ENCODE measurements around the gene PICK1.

The PICK1 gene

GRCh38 chr22:38032681-38033521, 24.3 kb upstream of the PICK1 start:
- Histone ChIP-seq H3K27ac (ENCODE audit: extremely low read depth, low read depth, low read length) (no peak overlapping the region), H3K4me3 (ENCODE audit: low read depth, low read length) (no peak overlapping the region), H3K9me3 (ENCODE audit: control insufficient read depth, insufficient read depth, low read depth, low read length) (no peaks in the 10 kb centered on the region), H3K36me3 (ENCODE audit: control insufficient read depth in 2 of 2, insufficient read depth in 1 of 2, low read length in 2 of 2) (no peaks in the 10 kb centered on the region), H3K4me1 (ENCODE audit: control insufficient read depth, insufficient read depth, low read length) (no peaks in the 10 kb centered on the region)
- CTCF ChIA-PET = interaction anchor here (0.5 to 4.0 kb wide), 3 partner anchors 20 to 451 kb away, joined by 3 to 19 read pairs (median 4); no protein-coding TSS in a partner anchor
- POLR2A ChIA-PET = no interaction called here
- TF ChIP-seq SP7 (tag by site-specific recombination; IDR thresholded peaks at IDR 0.05) (peak; percentile 94), SCRT2 (tag by site-specific recombination; IDR thresholded peaks at IDR 0.05) (no peak), TCF7L2 (IDR thresholded peaks at IDR 0.05; ENCODE audit: borderline replicate concordance, low read depth, low read length) (peak; percentile 83), ZNF184 (tag by site-specific recombination; IDR thresholded peaks at IDR 0.05) (peak; percentile 34; the same call in 1 of the 2 replicates), ZNF449 (tag by site-specific recombination; IDR thresholded peaks at IDR 0.05) (no peak), ZNF660 (tag by site-specific recombination; IDR thresholded peaks at IDR 0.05) (no peak; the same call in none of the 2 replicates), ZNF148 (tag by site-specific recombination; IDR thresholded peaks at IDR 0.05; ENCODE audit: borderline replicate concordance) (no peak), ZSCAN23 (tag by site-specific recombination; IDR thresholded peaks at IDR 0.05) (peak; percentile 91), ZNF529 (tag by site-specific recombination; IDR thresholded peaks at IDR 0.05; ENCODE audit: insufficient replicate concordance) (no peak), ZNF146 (tag by site-specific recombination; IDR thresholded peaks at IDR 0.05) (no peak), ZNF280C (tag by site-specific recombination; IDR thresholded peaks at IDR 0.05) (no peak), ZBTB21 (tag by site-specific recombination; IDR thresholded peaks at IDR 0.05) (peak; percentile 96), RBAK (tag by site-specific recombination; IDR thresholded peaks at IDR 0.05) (no peak), ZNF138 (tag by site-specific recombination; IDR thresholded peaks at IDR 0.05; ENCODE audit: borderline replicate concordance) (no peak), ZNF549 (tag by site-specific recombination; IDR thresholded peaks at IDR 0.05) (no peak), BCL6B (tag by site-specific recombination; IDR thresholded peaks at IDR 0.05) (no peak), ZFHX2 (tag by site-specific recombination; conservative IDR thresholded peaks at IDR 0.05) (peak; percentile 87), ZNF777 (tag by site-specific recombination; IDR thresholded peaks at IDR 0.05; ENCODE audit: borderline replicate concordance) (no peak), ZNF223 (tag by site-specific recombination; IDR thresholded peaks at IDR 0.05) (no peak), ZNF324 (tag by site-specific recombination; IDR thresholded peaks at IDR 0.05) (peak; percentile 96), SP2 (tag by site-specific recombination; IDR thresholded peaks at IDR 0.05) (peak; percentile 34; the same call in 1 of the 2 replicates), ZNF394 (tag by site-specific recombination; IDR thresholded peaks at IDR 0.05; ENCODE audit: borderline replicate concordance) (no peak; the same call in 1 of the 2 replicates), ZNF626 (tag by site-specific recombination; IDR thresholded peaks at IDR 0.05) (no peak), SCRT1 (tag by site-specific recombination; IDR thresholded peaks at IDR 0.05; ENCODE audit: borderline replicate concordance) (no peak), ZNF658 (tag by site-specific recombination; IDR thresholded peaks at IDR 0.05) (no peak)
- TF ChIP-seq, protein P1, sequence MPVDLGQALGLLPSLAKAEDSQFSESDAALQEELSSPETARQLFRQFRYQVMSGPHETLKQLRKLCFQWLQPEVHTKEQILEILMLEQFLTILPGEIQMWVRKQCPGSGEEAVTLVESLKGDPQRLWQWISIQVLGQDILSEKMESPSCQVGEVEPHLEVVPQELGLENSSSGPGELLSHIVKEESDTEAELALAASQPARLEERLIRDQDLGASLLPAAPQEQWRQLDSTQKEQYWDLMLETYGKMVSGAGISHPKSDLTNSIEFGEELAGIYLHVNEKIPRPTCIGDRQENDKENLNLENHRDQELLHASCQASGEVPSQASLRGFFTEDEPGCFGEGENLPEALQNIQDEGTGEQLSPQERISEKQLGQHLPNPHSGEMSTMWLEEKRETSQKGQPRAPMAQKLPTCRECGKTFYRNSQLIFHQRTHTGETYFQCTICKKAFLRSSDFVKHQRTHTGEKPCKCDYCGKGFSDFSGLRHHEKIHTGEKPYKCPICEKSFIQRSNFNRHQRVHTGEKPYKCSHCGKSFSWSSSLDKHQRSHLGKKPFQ (tag by site-specific recombination; IDR thresholded peaks at IDR 0.05) = no peak
- TF ChIP-seq, protein P2, sequence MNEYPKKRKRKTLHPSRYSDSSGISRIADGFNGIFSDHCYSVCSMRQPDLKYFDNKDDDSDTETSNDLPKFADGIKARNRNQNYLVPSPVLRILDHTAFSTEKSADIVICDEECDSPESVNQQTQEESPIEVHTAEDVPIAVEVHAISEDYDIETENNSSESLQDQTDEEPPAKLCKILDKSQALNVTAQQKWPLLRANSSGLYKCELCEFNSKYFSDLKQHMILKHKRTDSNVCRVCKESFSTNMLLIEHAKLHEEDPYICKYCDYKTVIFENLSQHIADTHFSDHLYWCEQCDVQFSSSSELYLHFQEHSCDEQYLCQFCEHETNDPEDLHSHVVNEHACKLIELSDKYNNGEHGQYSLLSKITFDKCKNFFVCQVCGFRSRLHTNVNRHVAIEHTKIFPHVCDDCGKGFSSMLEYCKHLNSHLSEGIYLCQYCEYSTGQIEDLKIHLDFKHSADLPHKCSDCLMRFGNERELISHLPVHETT (tag by site-specific recombination; IDR thresholded peaks at IDR 0.05) = 0 out of 2 replicates have a peak, but pooled peaks have one; percentile 82
